ENCODE results near the gene MECR. TPM values are rescaled to one million over a fixed set of nuclear protein-coding genes. Genes with fewer than 3 reads are reported as not detected.

Gene MECR
- total RNA-seq, 1 donor from 2014 or later = 15.2 TPM

GRCh38 chr1:29193879-29194455, 36.8 kb downstream of the MECR start:
- Mint-ChIP-seq H3K9me3 (ENCODE audit: low read depth) (no peaks in the 10 kb centered on the region), H3K4me3 (ENCODE audit: unreplicated experiment) (no peak overlapping the region), H3K4me1 (ENCODE audit: low read depth) (peaks cover 9% of the 10 kb centered on the region), H3K27ac (ENCODE audit: unreplicated experiment) (peak overlapping the region; percentile 17), H3K27me3 (ENCODE audit: low read depth) (no peaks in the 10 kb centered on the region), H3K36me3 (ENCODE audit: low read depth) (peaks cover 4% of the 10 kb centered on the region)
- TF ChIP-seq CTCF (IDR thresholded peaks at IDR 0.05) = no peak
- peak; percentile 58 for DNase-seq (ENCODE audit: low spot score)

GRCh38 chr1:29190718-29191117, 40.0 kb downstream of the MECR start:
- Mint-ChIP-seq H3K36me3 (ENCODE audit: low read depth) (peaks cover 4% of the 10 kb centered on the region), H3K27ac (ENCODE audit: unreplicated experiment) (no peak overlapping the region), H3K9me3 (ENCODE audit: low read depth) (no peaks in the 10 kb centered on the region), H3K4me1 (ENCODE audit: low read depth) (no peaks in the 10 kb centered on the region), H3K4me3 (ENCODE audit: unreplicated experiment) (no peak overlapping the region), H3K27me3 (ENCODE audit: low read depth) (no peaks in the 10 kb centered on the region)
- DNase-seq (ENCODE audit: low spot score) = no peak
- TF ChIP-seq CTCF (IDR thresholded peaks at IDR 0.05) = no peak

GRCh38 chr1:29186707-29187106, 44.0 kb downstream of the MECR start:
- no peak for TF ChIP-seq CTCF (IDR thresholded peaks at IDR 0.05)
- H3K36me3 Mint-ChIP-seq (ENCODE audit: low read depth) = no peaks in the 10 kb centered on the region
- H3K27ac Mint-ChIP-seq (ENCODE audit: unreplicated experiment) = no peak overlapping the region
- no peak for DNase-seq (ENCODE audit: low spot score)
- H3K27me3 Mint-ChIP-seq (ENCODE audit: low read depth) = no peaks in the 10 kb centered on the region
- H3K4me1 Mint-ChIP-seq (ENCODE audit: low read depth) = peaks cover 6% of the 10 kb centered on the region
- no peak overlapping the region for H3K4me3 Mint-ChIP-seq (ENCODE audit: unreplicated experiment)
- no peaks in the 10 kb centered on the region for H3K9me3 Mint-ChIP-seq (ENCODE audit: low read depth)

- Mint-ChIP-seq H3K27me3 (ENCODE audit: low read depth) (no peaks in the 10 kb centered on the region), H3K9me3 (ENCODE audit: low read depth) (no peaks in the 10 kb centered on the region), H3K4me1 (ENCODE audit: low read depth) (peaks cover 6% of the 10 kb centered on the region), H3K4me3 (ENCODE audit: unreplicated experiment) (no peak overlapping the region), H3K27ac (ENCODE audit: unreplicated experiment) (no peak overlapping the region), H3K36me3 (ENCODE audit: low read depth) (no peaks in the 10 kb centered on the region)
- TF ChIP-seq CTCF (IDR thresholded peaks at IDR 0.05) = no peak
- no peak for DNase-seq (ENCODE audit: low spot score)
Measured at GRCh38 chr1:29186252-29186651, 44.5 kb downstream of the MECR start.

- Mint-ChIP-seq H3K36me3 (ENCODE audit: low read depth) (peaks cover 3% of the 10 kb centered on the region), H3K4me3 (ENCODE audit: unreplicated experiment) (no peak overlapping the region), H3K27me3 (ENCODE audit: low read depth) (no peaks in the 10 kb centered on the region), H3K4me1 (ENCODE audit: low read depth) (peaks cover 28% of the 10 kb centered on the region), H3K27ac (ENCODE audit: unreplicated experiment) (peak overlapping the region; percentile 34), H3K9me3 (ENCODE audit: low read depth) (no peaks in the 10 kb centered on the region)
- DNase-seq (ENCODE audit: low spot score) = no peak
- TF ChIP-seq CTCF (IDR thresholded peaks at IDR 0.05) = no peak
Measured at GRCh38 chr1:29183287-29183686, 47.4 kb downstream of the MECR start.

Measured in chondrocyte (in vitro differentiated cells).